A673 (cell line): ENCODE results near the gene KRTAP10-5. TPM values are rescaled to one million over a fixed set of nuclear protein-coding genes. Genes with fewer than 3 reads are reported as not detected.

ENCODE experiments used
- BruUV-seq: library from RNA; stranded (reverse); fragments of 400-500 nt; replicated peaks from 2 replicates; lab custom pipeline; 2021; lab: Mats Ljungman, UMichigan
- CTCF ChIA-PET: fragments of 300-600 bp; sonication (Branson Sonifier 250); formaldehyde crosslinking; loops from one replicate; lab custom pipeline; 2022; ENCODE audit warnings: antibody characterized with exemption; lab: Charles Lee
- POLR2A ChIA-PET: fragments of 300-600 bp; sonication (Branson Sonifier 250); formaldehyde crosslinking; loops from one replicate; lab custom pipeline; 2022; ENCODE audit warnings: antibody characterized with exemption; ENCODE audit not compliant: low non-redundant PET; lab: Charles Lee
- DNase-seq: peaks from one replicate; pipeline ENCODE4 v3.0.0-alpha.2; 2015; ENCODE audit warnings: low spot score
- H3K27ac ChIP-seq: fragments of 200-600 bp; sonication (generic); 2 replicates; pipeline ENCODE4 v1.5.1; 2016; ENCODE audit warnings: mixed run types, low read depth, mild to moderate bottlenecking, mixed read lengths, antibody characterized with exemption, low read length; ENCODE audit not compliant: poor library complexity, severe bottlenecking
- H3K27me3 ChIP-seq: fragments of 200-600 bp; sonication (generic); replicated peaks from 2 replicates; pipeline ENCODE4 v1.6.1; 2017; ENCODE audit warnings: mixed run types, low read depth, mild to moderate bottlenecking, mixed read lengths, antibody characterized with exemption, low read length; ENCODE audit not compliant: insufficient read depth, poor library complexity
- H3K36me3 ChIP-seq: fragments of 200-600 bp; sonication (generic); 2 replicates; pipeline ENCODE4 v1.6.1; 2016; ENCODE audit warnings: mixed run types, mild to moderate bottlenecking, mixed read lengths, antibody characterized with exemption, low read length; ENCODE audit not compliant: insufficient read depth, poor library complexity, severe bottlenecking
- H3K4me1 ChIP-seq: fragments of 200-600 bp; sonication (generic); 2 replicates; pipeline ENCODE4 v1.6.1; 2017; ENCODE audit warnings: mixed run types, mild to moderate bottlenecking, mixed read lengths, antibody characterized with exemption, low read length; ENCODE audit not compliant: insufficient read depth, poor library complexity, severe bottlenecking
- H3K4me3 ChIP-seq: fragments of 200-600 bp; sonication (generic); 2 replicates; pipeline ENCODE4 v1.5.1; 2016; ENCODE audit warnings: low read depth, mixed run types, mild to moderate bottlenecking, mixed read lengths, low read length; ENCODE audit not compliant: poor library complexity, severe bottlenecking
- H3K9me3 ChIP-seq: fragments of 200-600 bp; sonication (generic); 2 replicates; pipeline ENCODE4 v1.6.1; 2016; ENCODE audit warnings: mixed run types, low read depth, mild to moderate bottlenecking, mixed read lengths, antibody characterized with exemption, low read length; ENCODE audit not compliant: poor library complexity, severe bottlenecking
- EZH2 ChIP-seq: fragments of 200-600 bp; sonication (generic); IDR thresholded peaks from 2 replicates; pipeline ENCODE4 v1.6.1; 2017; ENCODE audit warnings: borderline replicate concordance, low read depth, mild to moderate bottlenecking, mixed read lengths, antibody characterized with exemption, low read length; ENCODE audit not compliant: poor library complexity, severe bottlenecking
- intact Hi-C: fragments of 100-400 bp; cut with micrococcal nuclease; formaldehyde crosslinking; loops from one replicate; pipeline ENCODE4 v1.10.0; 2022; ENCODE audit not compliant: unreplicated experiment
- total RNA-seq: library from RNA; stranded (reverse); gene quantifications from 2 replicates; pipeline ENCODE4 v1.2.3, GENCODE V29; 2021
- TF ChIP-seq, protein P1 (sequence below): fragments of 300-800, 200-600 bp; sonication (generic); conservative IDR thresholded peaks from 2 replicates; pipeline ENCODE4 v1.5.1; 2017; ENCODE audit warnings: low read depth, mild to moderate bottlenecking, antibody characterized with exemption, low read length, moderate library complexity, mixed read lengths

The KRTAP10-5 gene
- total RNA-seq, 1 experiment from 2014 or later: not detected

DNA sequence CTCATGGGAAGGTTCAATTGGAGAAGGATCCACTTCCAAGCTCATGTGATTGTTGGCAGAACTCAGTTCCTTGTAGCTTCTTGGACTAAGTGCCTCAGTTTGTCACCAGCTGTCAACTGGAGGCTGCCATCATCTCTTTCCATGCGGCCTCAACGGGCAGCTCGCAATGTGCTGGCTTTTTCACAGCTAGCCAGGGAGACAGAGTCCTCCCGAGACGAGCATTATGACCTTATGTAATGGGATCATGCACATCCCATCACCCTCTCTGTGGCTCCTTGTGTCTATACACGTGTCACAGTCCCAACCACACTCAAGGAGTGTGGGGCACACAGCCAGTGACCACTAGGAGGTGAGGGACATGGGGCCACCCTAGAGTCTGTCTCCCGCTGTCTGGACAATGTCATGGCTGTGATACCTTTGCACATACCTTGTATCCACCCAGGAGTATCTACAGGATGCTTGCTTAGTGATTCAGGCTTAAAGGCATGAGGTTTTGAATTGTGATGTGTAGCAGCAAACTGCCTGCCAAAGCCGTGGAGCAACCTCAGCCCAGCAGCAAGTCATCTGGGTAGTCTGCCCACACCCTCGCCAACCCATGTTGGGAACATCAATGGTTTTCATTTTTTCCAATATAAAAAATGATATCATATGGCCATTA, 15.8 kb upstream of the KRTAP10-5 start:
- Histone ChIP-seq H3K36me3 (no peaks in the 10 kb centered on the region), H3K4me1 (no peaks in the 10 kb centered on the region), H3K9me3 (peaks cover 3% of the 10 kb centered on the region), H3K27ac (no peak overlapping the region), H3K4me3 (no peak overlapping the region), H3K27me3 (no peaks in the 10 kb centered on the region)
- ChIA-PET POLR2A (interaction anchor here (0.6 kb wide), 1 partner anchor 127 kb away, joined by 3 read pairs; no protein-coding TSS in a partner anchor), CTCF (no interaction called here)
- TF ChIP-seq, protein P1, sequence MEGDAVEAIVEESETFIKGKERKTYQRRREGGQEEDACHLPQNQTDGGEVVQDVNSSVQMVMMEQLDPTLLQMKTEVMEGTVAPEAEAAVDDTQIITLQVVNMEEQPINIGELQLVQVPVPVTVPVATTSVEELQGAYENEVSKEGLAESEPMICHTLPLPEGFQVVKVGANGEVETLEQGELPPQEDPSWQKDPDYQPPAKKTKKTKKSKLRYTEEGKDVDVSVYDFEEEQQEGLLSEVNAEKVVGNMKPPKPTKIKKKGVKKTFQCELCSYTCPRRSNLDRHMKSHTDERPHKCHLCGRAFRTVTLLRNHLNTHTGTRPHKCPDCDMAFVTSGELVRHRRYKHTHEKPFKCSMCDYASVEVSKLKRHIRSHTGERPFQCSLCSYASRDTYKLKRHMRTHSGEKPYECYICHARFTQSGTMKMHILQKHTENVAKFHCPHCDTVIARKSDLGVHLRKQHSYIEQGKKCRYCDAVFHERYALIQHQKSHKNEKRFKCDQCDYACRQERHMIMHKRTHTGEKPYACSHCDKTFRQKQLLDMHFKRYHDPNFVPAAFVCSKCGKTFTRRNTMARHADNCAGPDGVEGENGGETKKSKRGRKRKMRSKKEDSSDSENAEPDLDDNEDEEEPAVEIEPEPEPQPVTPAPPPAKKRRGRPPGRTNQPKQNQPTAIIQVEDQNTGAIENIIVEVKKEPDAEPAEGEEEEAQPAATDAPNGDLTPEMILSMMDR: no peak
- no peak for TF ChIP-seq EZH2
- no TSS peak for BruUV-seq
- DNase-seq: no peak
- intact Hi-C loops: no loop called here

DNA sequence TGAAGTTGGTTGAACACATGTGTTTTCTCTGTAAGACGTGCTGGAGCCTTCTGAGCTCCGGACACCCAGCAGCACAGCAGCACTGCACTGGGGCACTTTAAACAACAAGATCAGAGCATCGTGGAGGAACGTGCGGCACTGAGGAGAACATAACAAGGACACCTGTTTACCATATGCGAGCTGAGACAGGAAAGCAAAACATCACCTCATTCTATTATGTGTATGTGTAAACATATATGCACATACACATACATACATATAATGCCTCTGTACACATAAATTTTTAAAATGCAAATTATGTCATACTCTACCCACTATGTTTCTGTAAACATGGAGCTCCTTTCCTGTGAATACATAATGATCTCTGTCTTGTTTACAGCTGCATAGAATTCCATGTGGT, 15.1 kb upstream of the KRTAP10-5 start:
- intact Hi-C loops: no loop called here
- Histone ChIP-seq H3K27ac (no peak overlapping the region), H3K27me3 (no peaks in the 10 kb centered on the region), H3K36me3 (no peaks in the 10 kb centered on the region), H3K4me3 (no peak overlapping the region), H3K9me3 (peaks cover 3% of the 10 kb centered on the region), H3K4me1 (no peaks in the 10 kb centered on the region)
- POLR2A ChIA-PET: interaction anchor here (0.6 kb wide), 1 partner anchor 128 kb away, joined by 3 read pairs; no protein-coding TSS in a partner anchor
- DNase-seq: no peak
- TF ChIP-seq, protein P1: no peak
- no peak for TF ChIP-seq EZH2
- no TSS peak for BruUV-seq
- CTCF ChIA-PET: no interaction called here

DNA sequence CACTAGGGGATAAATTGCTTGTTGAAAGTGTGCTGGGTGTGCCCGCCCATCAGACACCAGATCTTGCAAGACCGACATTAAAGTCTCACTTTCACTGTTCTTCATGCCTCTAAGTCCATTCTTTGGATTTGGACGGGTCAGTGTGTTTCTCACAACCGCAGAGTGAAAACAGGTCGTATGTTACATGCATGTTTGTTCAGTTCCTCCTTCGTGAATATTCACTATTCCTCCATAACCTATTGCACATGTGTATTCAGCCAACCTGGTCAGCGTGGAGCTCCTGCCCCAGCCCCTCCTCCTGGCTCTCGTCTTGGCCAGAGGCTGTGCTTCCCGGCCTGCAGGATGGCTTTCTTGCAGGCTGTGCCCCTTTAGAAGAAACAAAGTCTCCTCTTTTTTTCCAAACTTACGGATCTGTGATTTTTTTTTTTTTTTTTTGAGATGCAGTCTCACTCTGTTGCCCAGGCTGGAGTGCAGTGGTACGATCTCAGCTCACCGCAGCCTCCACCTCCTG, 14.1 kb upstream of the KRTAP10-5 start:
- Histone ChIP-seq H3K27me3 (no peaks in the 10 kb centered on the region), H3K36me3 (no peaks in the 10 kb centered on the region), H3K4me1 (no peaks in the 10 kb centered on the region), H3K4me3 (no peak overlapping the region), H3K9me3 (peaks cover 3% of the 10 kb centered on the region), H3K27ac (no peak overlapping the region)
- intact Hi-C loops: no loop called here
- POLR2A ChIA-PET: no interaction called here
- no peak for DNase-seq
- CTCF ChIA-PET: no interaction called here
- TF ChIP-seq EZH2: no peak
- TF ChIP-seq, protein P1: no peak
- no TSS peak for BruUV-seq
